Measurements from ENCODE around the gene BAIAP2. TPM values are rescaled to one million over a fixed set of nuclear protein-coding genes. Genes with fewer than 3 reads are reported as not detected.
A peak's percentile ranks its signal among the peaks of the same experiment; 100 is the strongest.

The BAIAP2 gene
- total and polyA plus RNA-seq, 9 donors, result 12.0 to 80.6 (median 23.2) TPM

DNA sequence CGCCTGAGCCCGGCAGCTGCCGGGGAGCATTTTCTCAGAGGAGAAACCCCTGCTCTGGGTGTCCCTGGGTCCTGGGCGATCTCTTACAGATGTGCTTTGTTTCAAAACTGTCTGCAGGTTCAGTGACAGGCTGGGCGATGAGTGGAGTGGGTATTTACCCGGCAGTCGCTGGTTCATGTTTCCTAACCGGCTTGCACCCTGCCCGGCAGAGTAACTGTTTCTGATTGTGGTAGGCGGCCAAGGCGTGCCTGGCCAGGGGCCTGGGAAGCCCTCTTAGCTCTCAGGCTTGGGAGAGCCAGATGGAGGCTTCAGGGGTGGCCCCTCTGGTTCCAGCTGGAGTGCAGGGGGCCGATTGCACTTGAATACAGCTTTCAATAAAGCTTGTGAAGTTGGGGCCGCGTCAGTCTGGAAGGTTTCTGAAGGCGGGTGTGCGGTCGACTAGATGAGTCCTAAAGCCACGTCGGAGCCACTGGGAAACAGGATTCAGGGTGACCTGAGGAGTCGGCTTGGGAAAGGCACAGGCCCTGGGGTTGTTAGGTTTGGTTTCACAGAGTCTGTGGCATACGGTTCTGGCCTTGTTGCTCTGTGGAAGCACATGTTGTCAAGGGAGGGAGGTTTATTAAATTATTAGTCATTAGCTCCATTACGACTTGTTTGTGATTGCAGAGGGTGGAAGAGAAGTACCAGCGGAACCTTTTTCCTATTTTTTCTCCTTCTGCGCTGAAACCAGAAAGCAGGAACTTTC, 1.4 kb downstream of the BAIAP2 start:
- 85 to 92% (median 89%) methylated on average over 24 of the region's 24 CpGs for WGBS, 3 donors
- TF ChIP-seq, protein P1, sequence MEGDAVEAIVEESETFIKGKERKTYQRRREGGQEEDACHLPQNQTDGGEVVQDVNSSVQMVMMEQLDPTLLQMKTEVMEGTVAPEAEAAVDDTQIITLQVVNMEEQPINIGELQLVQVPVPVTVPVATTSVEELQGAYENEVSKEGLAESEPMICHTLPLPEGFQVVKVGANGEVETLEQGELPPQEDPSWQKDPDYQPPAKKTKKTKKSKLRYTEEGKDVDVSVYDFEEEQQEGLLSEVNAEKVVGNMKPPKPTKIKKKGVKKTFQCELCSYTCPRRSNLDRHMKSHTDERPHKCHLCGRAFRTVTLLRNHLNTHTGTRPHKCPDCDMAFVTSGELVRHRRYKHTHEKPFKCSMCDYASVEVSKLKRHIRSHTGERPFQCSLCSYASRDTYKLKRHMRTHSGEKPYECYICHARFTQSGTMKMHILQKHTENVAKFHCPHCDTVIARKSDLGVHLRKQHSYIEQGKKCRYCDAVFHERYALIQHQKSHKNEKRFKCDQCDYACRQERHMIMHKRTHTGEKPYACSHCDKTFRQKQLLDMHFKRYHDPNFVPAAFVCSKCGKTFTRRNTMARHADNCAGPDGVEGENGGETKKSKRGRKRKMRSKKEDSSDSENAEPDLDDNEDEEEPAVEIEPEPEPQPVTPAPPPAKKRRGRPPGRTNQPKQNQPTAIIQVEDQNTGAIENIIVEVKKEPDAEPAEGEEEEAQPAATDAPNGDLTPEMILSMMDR (IDR thresholded peaks at IDR 0.05), result no peak
- no peak for TF ChIP-seq EP300 (IDR thresholded peaks at IDR 0.05)
- Histone ChIP-seq H3K36me3 (no peaks in the 10 kb centered on the region), H3K9me3 (no peaks in the 10 kb centered on the region), H3K27ac (no peak overlapping the region), H3K4me3 (peak overlapping the region; percentile 63), H3K4me1 (ENCODE audit: insufficient read depth) (peaks cover 37% of the 10 kb centered on the region), H3K27me3 (no peaks in the 10 kb centered on the region)
- DNase-seq, result no peak
- intact Hi-C loops (cut with DNase I), result loop anchor here in 2 of 4 donors (5.0 kb wide), 3 partner anchors 44 to 61 kb away; partner anchors contain the start of gene CHMP6 (in 1 of the 2)

DNA sequence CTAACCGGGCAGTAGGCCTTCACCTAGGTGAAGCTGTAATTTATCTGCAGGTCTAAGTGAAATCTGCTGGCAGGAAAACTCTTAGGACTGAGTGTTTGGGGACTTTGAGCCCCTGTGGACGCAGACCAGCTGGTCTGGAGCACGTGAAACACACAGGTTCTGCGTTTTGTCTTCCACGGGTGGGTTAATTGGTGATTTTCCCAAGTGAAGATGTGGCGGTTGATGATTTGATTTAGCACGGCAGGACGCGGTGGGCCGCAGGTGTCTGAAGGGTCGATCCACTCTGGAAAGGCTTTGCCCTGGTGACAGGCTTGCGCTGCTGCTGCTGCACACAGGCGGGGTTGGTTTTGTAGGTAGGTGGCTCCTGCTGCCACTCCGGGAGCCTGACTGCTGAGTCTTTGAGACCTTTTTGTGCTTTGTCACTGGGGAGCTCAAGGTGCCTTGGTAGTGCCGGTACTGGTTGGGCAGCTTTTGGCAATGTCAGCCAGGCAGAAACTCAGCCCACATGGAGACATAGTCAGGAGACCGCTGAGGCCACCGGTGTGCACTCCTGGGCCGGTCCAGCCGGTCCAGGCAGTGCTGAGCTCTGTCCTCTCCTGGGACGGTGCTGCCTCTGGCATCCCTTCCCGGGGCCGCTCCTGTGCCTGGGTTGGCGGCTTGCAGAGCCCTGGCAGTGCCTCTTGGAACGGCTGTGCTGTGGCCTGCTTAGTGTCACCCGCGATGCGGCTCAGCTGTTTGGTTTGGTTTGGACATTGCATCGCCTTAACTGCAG, 2.3 kb downstream of the BAIAP2 start:
- no peak for DNase-seq
- H3K27me3 ChIP-seq, result no peaks in the 10 kb centered on the region
- intact Hi-C loops (cut with DNase I), result loop anchor here in 2 of 4 donors (5.0 kb wide), 3 partner anchors 45 to 60 kb away; partner anchors contain the start of gene CHMP6 (in 1 of the 2)
- H3K9me3 ChIP-seq, result no peaks in the 10 kb centered on the region
- no peak overlapping the region for H3K4me3 ChIP-seq
- 58 to 67% (median 59%) methylated on average over 28 of the region's 28 CpGs for whole genome bisulfite sequencing, 3 donors
- no peak overlapping the region for H3K27ac ChIP-seq
- no peak for TF ChIP-seq POLR2A (IDR thresholded peaks at IDR 0.05)
- TF ChIP-seq EP300 (IDR thresholded peaks at IDR 0.05), result no peak
- TF ChIP-seq, protein P1 (IDR thresholded peaks at IDR 0.05), result no peak
- no peaks in the 10 kb centered on the region for H3K36me3 ChIP-seq
- peaks cover 37% of the 10 kb centered on the region for H3K4me1 ChIP-seq (ENCODE audit: insufficient read depth)

DNA sequence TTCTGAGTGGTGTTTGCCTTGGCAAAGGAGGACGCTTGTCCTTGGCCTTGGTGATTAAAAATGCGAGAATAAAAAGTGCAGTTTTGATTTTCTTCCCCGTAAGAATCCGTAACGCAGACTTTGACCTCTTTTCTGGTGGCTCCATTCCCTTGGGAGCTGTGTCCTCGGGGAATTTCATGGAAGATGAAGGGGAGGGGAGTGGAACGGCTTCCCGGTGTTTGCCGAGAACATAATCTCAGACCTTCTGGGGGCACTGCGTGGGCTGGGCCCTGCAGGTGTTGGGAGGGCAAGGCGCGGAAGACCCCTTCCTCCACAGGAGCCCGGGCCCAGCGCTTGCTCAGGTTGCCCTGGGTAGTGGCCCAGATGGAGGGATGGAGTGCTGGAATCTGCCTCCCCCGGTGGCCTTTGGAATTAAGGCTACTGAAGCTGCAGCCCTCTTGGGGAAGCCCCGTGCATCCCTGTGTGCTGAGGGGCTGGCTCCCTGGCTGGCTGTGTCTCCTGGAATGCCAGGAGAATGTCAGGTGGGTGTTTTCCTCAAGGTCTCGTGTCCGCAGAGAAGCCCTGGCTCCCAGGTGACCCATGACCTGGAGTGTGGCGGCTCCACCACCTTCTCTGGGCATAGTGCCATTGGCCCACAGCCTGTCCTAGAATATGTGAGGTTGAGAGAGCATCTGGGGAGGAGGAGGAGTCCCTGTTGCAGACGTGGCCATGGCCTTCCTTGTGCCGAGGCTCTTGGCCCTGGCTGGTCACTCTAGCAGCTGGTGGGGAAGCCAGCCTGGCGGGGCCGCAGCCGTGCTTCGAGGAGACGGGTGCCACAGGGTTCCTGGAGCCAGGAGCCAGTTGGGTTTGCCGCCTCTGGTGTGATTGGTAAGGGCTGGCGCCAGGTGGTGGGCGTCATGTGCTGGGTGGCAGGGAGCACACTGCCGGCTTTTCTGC, 3.1 kb downstream of the BAIAP2 start:
- no peaks in the 10 kb centered on the region for H3K36me3 ChIP-seq
- H3K4me3 ChIP-seq, result no peak overlapping the region
- 24 to 47% (median 28%) methylated on average over 29 to 30 of the region's 30 CpGs for WGBS, 3 donors
- no peaks in the 10 kb centered on the region for H3K27me3 ChIP-seq
- peaks cover 37% of the 10 kb centered on the region for H3K4me1 ChIP-seq (ENCODE audit: insufficient read depth)
- peak in 3 of 5 donors; percentile 47 to 71 (median 52) for DNase-seq
- intact Hi-C loops (cut with DNase I), result loop anchor here in 2 of 4 donors (5.0 kb wide), 3 partner anchors 46 to 59 kb away; partner anchors contain the start of gene CHMP6 (in 1 of the 2)
- no peak overlapping the region for H3K27ac ChIP-seq
- TF ChIP-seq, protein P1 (IDR thresholded peaks at IDR 0.05), result no peak
- H3K9me3 ChIP-seq, result no peaks in the 10 kb centered on the region

DNA sequence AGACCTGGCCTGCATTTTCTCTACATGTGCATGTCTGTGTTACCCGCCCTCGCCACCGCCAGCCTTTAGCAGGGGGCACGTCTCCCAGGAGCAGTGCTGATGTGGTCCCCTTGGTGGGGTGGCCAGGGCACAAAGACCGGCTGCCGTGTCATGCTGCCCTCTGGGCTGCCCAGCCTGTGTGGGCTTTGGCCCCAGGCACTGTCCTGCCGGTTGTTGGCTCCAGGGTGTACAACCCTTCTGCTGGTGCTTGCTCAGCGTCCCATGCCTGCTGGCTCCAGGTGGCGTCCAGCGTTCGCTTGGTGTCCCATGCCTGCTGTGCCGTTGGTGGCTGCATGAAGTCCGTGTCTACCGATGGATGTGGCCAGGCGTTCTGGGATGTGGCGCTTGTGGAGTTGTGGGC, 4.1 kb downstream of the BAIAP2 start:
- no peak for DNase-seq
- Histone ChIP-seq H3K27ac (no peak overlapping the region), H3K4me1 (ENCODE audit: insufficient read depth) (peaks cover 37% of the 10 kb centered on the region), H3K9me3 (no peaks in the 10 kb centered on the region), H3K36me3 (no peaks in the 10 kb centered on the region), H3K27me3 (no peaks in the 10 kb centered on the region), H3K4me3 (no peak overlapping the region)
- TF ChIP-seq POLR2A (IDR thresholded peaks at IDR 0.05) (no peak), EP300 (IDR thresholded peaks at IDR 0.05) (no peak)
- TF ChIP-seq, protein P1 (IDR thresholded peaks at IDR 0.05), result no peak
- intact Hi-C loops (cut with DNase I), result loop anchor here in 2 of 4 donors (5.0 kb wide), 3 partner anchors 47 to 58 kb away; partner anchors contain the start of gene CHMP6 (in 1 of the 2)
- WGBS, 3 donors, result 87 to 92% (median 89%) methylated on average over 16 of the region's 16 CpGs
